LNCaP clone FGC (cell line): ENCODE data around the gene RASGRF1.

Source experiments
- DNase-seq: peaks from one replicate; pipeline ENCODE4 v3.0.0-alpha.2; 2011; ENCODE audit warnings: low read depth
- H3K4me3 ChIP-seq: 2 replicates; pipeline ENCODE4 v1.5.1; 2011; ENCODE audit warnings: mild to moderate bottlenecking, low read depth, low read length, control low read depth
- CTCF ChIP-seq: IDR thresholded peaks from 2 replicates; pipeline ENCODE4 v1.5.1; 2012; ENCODE audit warnings: mild to moderate bottlenecking; ENCODE audit not compliant: control insufficient read depth, insufficient read depth; ENCODE audit errors: extremely low read depth

RASGRF1 gene

DNA sequence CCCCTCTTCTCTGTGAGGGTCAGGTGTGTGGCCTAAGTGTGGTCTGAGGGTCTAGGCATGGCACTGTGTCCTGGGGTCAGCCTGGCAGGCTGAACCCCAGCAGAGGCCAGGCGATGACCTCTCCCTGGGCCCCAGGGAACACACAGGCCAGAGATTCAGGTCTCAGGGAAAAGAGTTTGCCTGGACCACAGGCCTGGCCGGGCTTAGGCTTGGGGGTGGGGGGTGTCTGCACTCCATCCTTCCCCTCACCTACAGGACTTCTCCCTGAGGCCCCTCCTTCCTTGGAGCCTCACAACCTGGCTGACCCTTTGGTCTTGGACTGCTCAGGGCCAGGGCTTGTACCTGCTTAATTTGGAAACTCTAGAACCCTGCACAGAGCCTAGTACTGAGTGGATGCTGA, 21.8 kb downstream of the RASGRF1 start:
- no peak for TF ChIP-seq CTCF
- no peak for DNase-seq
- no peak overlapping the region for H3K4me3 ChIP-seq

- no peak overlapping the region for H3K4me3 ChIP-seq
- no peak for DNase-seq
- TF ChIP-seq CTCF: no peak
Measured at GRCh38 chr15:79067969-79068368, 22.6 kb downstream of the RASGRF1 start.

GRCh38 chr15:79067072-79067833, 23.3 kb downstream of the RASGRF1 start:
- TF ChIP-seq CTCF: no peak
- DNase-seq: peak; percentile 8
- no peak overlapping the region for H3K4me3 ChIP-seq

DNA sequence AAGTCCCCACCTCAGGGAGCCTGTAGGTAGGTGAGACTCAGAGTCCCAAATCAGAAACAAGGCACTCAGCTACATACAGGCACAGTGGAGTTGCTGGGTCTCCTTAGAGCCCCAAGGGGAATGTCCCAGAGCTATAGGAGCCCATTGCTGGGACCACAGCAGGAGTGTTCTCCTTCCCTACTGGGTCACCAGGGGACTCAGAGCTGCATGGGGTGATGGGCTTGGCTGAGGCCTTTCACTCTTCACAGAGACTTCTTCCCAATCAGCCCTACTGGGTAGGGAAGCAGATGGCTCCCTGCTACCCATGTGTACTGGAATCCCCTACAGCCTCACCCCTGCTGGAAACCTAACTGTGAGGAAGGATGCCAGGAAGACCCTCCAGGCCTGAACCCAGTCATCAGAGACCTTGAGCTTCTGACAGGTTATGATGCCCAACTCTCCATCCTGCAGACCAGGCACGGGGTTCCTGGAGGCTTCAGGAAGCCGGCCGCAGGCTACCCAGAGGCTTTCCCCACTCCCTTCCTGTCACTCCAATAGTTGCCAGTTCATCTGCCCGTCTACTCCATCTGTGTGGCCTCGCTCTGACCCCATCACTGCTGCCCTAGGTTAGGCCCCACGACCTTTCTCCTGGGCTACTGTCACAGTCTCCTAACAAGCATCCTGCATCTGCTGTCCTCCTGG, 24.0 kb downstream of the RASGRF1 start:
- TF ChIP-seq CTCF: no peak
- H3K4me3 ChIP-seq: no peak overlapping the region
- no peak for DNase-seq

DNA sequence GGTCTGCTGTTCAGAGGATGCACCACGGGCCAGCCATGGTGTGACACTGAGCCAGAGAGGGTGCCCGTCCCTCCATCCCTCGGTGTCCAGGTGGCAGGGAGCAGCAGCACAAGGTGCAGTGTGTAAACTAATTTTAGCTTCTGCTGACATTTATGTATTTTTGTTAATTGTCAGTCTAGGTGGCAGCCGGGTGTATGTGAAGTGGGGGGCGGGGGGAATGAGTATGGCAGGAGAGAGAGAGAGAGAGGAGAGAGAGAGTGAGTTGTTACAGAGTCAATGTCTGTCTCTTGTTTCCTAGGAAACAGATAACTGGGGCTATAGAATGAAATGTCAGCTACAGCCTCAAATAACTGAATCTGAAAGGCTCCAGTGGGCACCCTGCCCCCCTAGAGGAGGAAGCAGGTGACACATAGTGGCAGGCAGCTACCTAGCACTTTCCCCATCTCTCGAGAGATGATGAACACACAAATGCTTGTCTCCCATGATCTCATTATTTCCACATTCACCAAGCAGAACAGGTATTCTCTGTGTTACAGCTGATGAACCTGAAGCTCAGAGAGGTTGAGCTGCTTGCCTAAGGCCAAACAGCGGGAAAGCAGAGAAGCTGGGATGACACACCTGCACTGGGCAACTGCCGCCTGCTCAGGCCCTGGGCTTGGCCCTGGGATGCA, 24.7 kb downstream of the RASGRF1 start:
- H3K4me3 ChIP-seq: no peak overlapping the region
- no peak for TF ChIP-seq CTCF
- DNase-seq: no peak

DNA sequence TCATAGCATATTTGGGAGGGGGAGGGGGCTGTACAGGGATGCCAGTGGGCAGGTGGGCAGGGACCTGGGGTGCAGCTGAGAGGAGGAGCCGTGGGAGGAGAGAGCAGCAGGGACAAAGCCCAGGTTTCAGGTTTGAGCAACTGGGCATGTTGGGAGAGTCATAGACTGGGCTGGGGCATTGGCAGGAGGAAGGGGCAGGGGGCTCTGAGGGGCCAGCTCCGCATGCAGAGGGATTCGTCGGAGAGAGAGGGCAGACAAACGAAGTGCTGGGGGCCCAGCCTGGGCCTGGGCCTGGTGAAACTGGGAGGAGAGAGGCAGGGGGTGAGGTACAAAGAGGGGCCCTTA, 25.2 kb downstream of the RASGRF1 start:
- TF ChIP-seq CTCF: no peak
- H3K4me3 ChIP-seq: no peak overlapping the region
- DNase-seq: no peak
